Heart left ventricle (tissue), 13 donors: ENCODE results near the gene PCNT.

Source experiments
- CTCF ChIP-seq, 12 donors: fragments of 200-600 bp; sonication (generic) in 4 of 12; IDR thresholded peaks; one replicate each; pipeline versions ENCODE4 v1.5.0 to v1.8.0; 2018 to 2022; ENCODE audit warnings: antibody characterized with exemption in 12 of 12, mild to moderate bottlenecking in 5 of 12
- POLR2A ChIP-seq, 2 donors: fragments of 450-650 bp; IDR thresholded peaks; one replicate each; pipeline ENCODE4 v1.6.1; 2017; ENCODE audit warnings: antibody characterized with exemption in 2 of 2, mild to moderate bottlenecking in 2 of 2, moderate library complexity in 2 of 2
- donor health status: ischemic (EF 13 %, LVEDD 7.1; RV severe dilation, severe dysfunction).
- donor health status: DM: no; HTN: yes; CAD: no.
- donor health status: DM: no; HTN: no; CAD: no.
- donor health status: ischemic (EF 25% LVEDD 6.9; RV normal size, moderate dysfunction).
- donor health status: ischemic (EF 25% LVEDD 5.7; RV mildly dilated, moderate dysfunction).
- donor health status: ischemic (EF 35%, LVEDD 5.7; RV mildly dilated, moderate dysfunction).
- donor health status: nonischemic (EF 11% LVEDD 7.7; RV severe dilation, severe dysfunction).
- donor health status: DM: yes; HTN: yes; CAD: no.
- donor health status: PGD.
- donor health status: ischemic (EF 29% LVEDD 5.4; RV normal size, mild dysfunction).
- donor health status: nonischemic (EF 23%, LVEDD 6.1; RV moderate dilation, normal function).

DNA sequence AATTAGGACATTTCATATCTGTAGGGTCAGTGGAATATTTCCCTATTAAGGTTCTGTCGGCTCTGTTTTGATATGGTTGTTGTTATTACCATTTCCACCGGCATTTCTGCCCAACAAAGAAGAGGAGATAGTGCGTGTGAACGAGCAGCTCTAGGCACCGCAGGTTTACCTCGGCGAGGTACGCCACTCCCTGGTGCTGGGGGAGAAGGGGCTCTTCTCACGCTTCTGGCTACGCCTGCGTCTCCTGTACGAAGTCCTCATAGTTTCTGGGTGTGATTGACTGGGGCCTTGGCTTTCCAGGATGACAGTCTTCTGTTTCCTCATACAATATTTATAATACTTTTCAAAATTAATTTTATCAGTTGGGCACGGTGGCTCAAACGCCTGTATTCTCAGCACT is 80.3 kb downstream of the PCNT start:
- no peak for TF ChIP-seq CTCF (IDR thresholded peaks at IDR 0.05)
- TF ChIP-seq POLR2A (IDR thresholded peaks at IDR 0.05): no peak
